ENCODE measurements around the gene CYP4F11.

DNA sequence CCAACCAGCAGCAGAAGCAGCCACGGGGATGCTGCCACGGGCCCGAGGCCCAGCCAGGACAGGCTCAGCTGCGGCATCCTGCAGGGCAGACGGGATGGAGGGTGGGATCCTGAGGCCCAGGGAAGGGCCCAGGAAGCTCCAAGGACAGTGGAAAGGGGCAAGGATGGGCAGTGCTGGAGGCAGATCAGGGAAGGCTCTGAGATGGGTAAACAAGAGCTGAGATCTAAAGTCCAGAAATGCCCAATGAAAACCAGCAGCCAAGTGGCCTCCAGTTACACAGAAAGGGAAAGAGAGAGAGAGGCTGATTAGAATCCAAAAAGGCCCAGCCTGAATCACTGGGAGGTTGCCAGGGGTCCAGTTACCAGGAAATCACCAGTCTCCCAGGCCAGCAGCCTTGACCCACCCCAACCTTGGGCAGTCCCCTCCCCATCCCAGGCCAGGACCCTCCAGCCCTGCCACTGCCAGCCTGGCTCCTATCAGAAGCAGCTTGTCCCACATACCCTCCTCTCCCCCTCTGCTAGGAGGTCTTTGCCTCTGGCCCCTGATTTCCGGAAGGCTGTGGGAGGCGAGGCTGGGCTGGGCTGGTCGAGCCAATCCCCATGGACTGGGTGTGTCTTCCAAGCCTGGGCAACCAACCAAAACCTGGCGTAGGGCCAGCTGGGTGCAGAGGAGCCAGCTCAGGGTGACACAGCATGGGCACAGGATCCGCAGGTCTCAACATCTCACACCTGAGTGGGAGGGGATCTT lies at the start of gene CYP4F11:
- TF ChIP-seq MAFK (IDR thresholded peaks at IDR 0.05; ENCODE audit: low read depth, low read length): no peak
- TF ChIP-seq MXI1 (IDR thresholded peaks at IDR 0.05; ENCODE audit: borderline replicate concordance, low read depth, low read length): no peak
- TF ChIP-seq, protein P1, sequence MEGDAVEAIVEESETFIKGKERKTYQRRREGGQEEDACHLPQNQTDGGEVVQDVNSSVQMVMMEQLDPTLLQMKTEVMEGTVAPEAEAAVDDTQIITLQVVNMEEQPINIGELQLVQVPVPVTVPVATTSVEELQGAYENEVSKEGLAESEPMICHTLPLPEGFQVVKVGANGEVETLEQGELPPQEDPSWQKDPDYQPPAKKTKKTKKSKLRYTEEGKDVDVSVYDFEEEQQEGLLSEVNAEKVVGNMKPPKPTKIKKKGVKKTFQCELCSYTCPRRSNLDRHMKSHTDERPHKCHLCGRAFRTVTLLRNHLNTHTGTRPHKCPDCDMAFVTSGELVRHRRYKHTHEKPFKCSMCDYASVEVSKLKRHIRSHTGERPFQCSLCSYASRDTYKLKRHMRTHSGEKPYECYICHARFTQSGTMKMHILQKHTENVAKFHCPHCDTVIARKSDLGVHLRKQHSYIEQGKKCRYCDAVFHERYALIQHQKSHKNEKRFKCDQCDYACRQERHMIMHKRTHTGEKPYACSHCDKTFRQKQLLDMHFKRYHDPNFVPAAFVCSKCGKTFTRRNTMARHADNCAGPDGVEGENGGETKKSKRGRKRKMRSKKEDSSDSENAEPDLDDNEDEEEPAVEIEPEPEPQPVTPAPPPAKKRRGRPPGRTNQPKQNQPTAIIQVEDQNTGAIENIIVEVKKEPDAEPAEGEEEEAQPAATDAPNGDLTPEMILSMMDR (conservative IDR thresholded peaks at IDR 0.05; ENCODE audit: low read depth, low read length): no peak
- TF ChIP-seq BHLHE40 (IDR thresholded peaks at IDR 0.05; ENCODE audit: low read depth, low read length): no peak
- TF ChIP-seq POLR2A (IDR thresholded peaks at IDR 0.05; ENCODE audit: low read depth, low read length): no peak

Measured in IMR-90 (cell line).